ENCODE results near the gene FRMD8. TPM values are rescaled to one million over a fixed set of nuclear protein-coding genes. Genes with fewer than 3 reads are reported as not detected.

FRMD8 gene
- total RNA-seq, 4 donors from 2014 or later: 11.5 to 51.7 (median 20.1) TPM

DNA sequence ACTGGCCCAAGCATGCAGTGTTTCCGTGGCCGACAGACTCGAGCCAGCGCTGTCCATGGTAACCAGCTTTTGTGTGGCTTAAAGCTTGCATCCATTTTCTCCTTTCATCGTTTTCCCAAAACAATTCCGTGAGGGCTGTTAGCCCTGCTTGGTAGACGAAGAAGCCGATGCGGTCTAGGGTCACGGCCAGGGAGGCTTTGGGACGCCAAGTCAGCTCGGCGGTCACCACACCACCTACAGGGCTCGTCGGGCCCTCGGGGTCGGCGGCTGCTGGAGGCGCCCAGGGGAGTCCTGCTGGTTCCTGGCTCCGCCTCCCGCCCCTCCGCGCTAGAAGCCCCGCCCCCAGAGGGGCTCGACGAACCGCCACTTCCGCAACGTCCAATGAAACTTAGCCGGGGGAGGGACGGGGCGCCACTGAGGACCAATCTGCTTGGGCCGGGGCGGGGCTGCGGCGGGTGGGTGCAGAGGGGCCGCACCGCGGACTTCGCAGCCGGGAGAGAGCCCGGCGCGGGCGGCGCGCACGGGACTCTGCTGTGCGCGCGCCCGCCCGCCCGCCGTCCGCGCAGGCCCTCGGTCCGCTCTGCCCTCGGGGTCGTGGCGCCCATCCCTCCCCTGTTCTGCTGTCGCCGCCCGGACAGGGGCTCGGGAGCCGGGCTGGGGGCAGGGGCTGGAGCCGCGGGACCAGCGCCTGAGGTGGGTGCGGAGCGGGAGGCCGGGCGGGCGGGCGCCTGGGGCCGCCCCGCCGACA is 32.0 kb upstream of the FRMD8 start, which contains the start of gene TIGD3:
Gene TIGD3 (plus strand): TSS at position 487 of the 748 bp plus-strand sequence. CDS start 1,058 bp downstream, outside the sequence.
- TF ChIP-seq POLR2A (IDR thresholded peaks at IDR 0.05): peak; percentile 95 to 96
- TF ChIP-seq, protein P1, sequence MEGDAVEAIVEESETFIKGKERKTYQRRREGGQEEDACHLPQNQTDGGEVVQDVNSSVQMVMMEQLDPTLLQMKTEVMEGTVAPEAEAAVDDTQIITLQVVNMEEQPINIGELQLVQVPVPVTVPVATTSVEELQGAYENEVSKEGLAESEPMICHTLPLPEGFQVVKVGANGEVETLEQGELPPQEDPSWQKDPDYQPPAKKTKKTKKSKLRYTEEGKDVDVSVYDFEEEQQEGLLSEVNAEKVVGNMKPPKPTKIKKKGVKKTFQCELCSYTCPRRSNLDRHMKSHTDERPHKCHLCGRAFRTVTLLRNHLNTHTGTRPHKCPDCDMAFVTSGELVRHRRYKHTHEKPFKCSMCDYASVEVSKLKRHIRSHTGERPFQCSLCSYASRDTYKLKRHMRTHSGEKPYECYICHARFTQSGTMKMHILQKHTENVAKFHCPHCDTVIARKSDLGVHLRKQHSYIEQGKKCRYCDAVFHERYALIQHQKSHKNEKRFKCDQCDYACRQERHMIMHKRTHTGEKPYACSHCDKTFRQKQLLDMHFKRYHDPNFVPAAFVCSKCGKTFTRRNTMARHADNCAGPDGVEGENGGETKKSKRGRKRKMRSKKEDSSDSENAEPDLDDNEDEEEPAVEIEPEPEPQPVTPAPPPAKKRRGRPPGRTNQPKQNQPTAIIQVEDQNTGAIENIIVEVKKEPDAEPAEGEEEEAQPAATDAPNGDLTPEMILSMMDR (IDR thresholded peaks at IDR 0.05 in 4 of 5, conservative IDR thresholded peaks at IDR 0.05 in 1 of 5): no peak
- DNase-seq (peak; percentile 95), ATAC-seq (peak; percentile 73 to 79)
- intact Hi-C loops (cut with DNase I; ENCODE audit: low total_unique reads): no loop called here
- H3K36me3 ChIP-seq: peaks cover 0 to 29% of the 10 kb centered on the region in 2 donors
- H3K9me3 ChIP-seq: no peaks in the 10 kb centered on the region
- H3K4me3 ChIP-seq: peak within 1 kb of the TSS; percentile 57 to 68 (median 63)
- peaks cover 30 to 34% of the 10 kb centered on the region in 2 donors for H3K4me1 ChIP-seq
- H3K27ac ChIP-seq: peak within 1 kb of the TSS; percentile 52 to 75 (median 64)
- H3K27me3 ChIP-seq: no peaks in the 10 kb centered on the region
- in situ Hi-C loops (cut with MboI; ENCODE audit: low sequenced_read_pairs in 4 of 4): no loop called here

DNA sequence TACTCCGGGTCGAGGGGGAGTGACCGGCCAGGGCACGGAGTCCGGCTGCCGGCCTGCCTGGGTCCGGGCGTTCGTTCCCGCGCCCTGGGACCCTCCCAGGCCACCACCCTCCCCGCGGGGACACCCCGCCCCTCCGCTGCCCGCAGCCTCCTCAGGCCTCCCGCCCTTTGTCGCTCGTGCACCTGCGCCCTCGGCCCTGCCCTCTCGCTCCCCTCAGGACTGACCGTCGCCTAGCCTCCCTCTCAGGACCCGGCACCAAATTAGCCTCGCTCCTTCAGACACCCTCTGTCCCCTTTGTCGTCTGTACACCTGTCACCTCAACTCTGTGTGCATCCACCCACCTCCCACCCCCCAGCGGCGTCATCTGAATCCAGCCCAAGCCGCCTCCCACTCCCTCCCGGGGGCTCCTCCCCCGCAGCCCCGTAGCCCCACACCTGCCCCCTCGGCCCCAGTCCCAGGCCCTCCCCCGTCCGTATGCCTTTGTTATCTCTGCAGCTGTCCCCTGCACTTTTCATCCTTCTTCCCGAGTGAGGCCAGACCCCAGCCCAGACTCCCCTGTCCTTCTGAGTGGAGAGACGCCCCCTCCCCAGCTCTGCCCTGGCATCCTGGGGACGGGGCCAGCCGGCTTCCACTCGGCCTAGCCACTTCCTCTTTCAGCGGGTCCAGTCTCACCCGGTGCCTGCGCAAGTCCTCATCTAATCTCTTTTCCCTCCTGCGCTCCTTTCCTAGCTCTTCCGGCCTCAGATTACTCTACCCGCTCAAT is 31.2 kb upstream of the FRMD8 start:
- ATAC-seq: peak in 1 of 2 donors; percentile 13
- peaks cover 0 to 22% of the 10 kb centered on the region in 2 donors for H3K36me3 ChIP-seq
- no peaks in the 10 kb centered on the region for H3K27me3 ChIP-seq
- no peaks in the 10 kb centered on the region for H3K9me3 ChIP-seq
- no peak for DNase-seq
- intact Hi-C loops (cut with DNase I; ENCODE audit: low total_unique reads): no loop called here
- H3K4me3 ChIP-seq: peak overlapping the region; percentile 50 to 68 (median 62)
- H3K27ac ChIP-seq: peak overlapping the region in 3 of 4 donors; percentile 27 to 64 (median 60)
- H3K4me1 ChIP-seq: peaks cover 30 to 34% of the 10 kb centered on the region in 2 donors
- TF ChIP-seq POLR2A (IDR thresholded peaks at IDR 0.05): no peak
- TF ChIP-seq, protein P1 (IDR thresholded peaks at IDR 0.05 in 4 of 5, conservative IDR thresholded peaks at IDR 0.05 in 1 of 5): no peak
- in situ Hi-C loops (cut with MboI; ENCODE audit: low sequenced_read_pairs in 4 of 4): no loop called here

DNA sequence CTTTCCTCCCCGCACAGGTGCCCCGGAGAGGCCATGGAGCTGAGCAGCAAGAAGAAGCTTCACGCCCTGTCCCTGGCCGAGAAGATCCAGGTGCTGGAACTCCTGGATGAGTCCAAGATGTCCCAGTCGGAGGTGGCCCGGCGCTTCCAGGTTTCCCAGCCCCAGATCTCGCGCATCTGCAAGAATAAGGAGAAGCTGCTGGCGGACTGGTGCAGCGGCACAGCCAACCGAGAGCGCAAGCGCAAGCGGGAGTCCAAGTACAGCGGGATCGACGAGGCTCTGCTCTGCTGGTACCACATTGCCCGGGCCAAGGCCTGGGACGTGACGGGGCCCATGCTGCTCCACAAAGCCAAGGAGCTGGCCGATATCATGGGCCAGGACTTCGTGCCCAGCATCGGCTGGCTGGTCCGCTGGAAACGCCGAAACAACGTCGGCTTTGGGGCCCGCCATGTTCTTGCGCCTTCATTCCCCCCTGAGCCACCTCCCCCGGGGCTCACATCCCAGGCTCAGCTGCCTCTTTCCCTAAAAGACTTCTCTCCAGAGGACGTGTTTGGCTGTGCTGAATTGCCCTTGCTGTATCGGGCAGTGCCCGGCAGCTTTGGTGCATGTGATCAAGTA is 30.6 kb upstream of the FRMD8 start:
- Histone ChIP-seq H3K4me3 (peak overlapping the region; percentile 50 to 68 (median 62)), H3K9me3 (no peaks in the 10 kb centered on the region), H3K27ac (peak overlapping the region in 3 of 4 donors; percentile 32 to 64 (median 58)), H3K4me1 (peaks cover 30 to 34% of the 10 kb centered on the region in 2 donors), H3K27me3 (no peaks in the 10 kb centered on the region), H3K36me3 (peaks cover 0 to 15% of the 10 kb centered on the region in 2 donors)
- DNase-seq (peak in 1 of 2 donors; percentile 43), ATAC-seq (peak in 1 of 2 donors; percentile 18)
- in situ Hi-C loops (cut with MboI; ENCODE audit: low sequenced_read_pairs in 4 of 4): no loop called here
- intact Hi-C loops (cut with DNase I; ENCODE audit: low total_unique reads): no loop called here
- TF ChIP-seq, protein P1 (IDR thresholded peaks at IDR 0.05 in 4 of 5, conservative IDR thresholded peaks at IDR 0.05 in 1 of 5): no peak
- TF ChIP-seq POLR2A (IDR thresholded peaks at IDR 0.05): no peak

DNA sequence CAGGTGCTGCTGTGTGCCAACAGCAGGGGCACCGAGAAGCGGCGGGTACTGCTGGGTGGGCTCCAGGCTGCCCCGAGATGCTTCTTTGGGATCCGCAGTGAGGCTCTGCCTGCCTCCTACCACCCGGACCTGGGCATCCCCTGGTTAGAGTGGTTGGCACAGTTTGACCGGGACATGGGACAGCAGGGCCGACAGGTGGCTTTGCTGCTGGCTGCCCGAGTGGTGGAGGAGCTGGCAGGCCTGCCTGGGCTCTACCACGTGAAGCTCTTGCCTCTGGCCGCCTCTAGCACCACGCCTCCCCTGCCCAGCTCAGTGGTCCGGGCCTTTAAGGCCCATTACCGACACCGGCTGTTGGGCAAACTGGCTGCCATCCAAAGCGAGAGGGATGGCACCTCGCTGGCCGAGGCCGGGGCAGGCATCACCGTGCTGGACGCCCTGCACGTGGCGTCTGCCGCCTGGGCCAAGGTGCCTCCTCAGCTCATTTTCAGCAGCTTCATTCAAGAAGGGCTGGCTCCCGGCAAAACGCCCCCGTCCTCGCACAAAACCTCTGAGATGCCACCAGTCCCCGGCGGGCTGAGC is 30.0 kb upstream of the FRMD8 start:
- peaks cover 0 to 9% of the 10 kb centered on the region in 2 donors for H3K36me3 ChIP-seq
- H3K4me1 ChIP-seq: peaks cover 30 to 34% of the 10 kb centered on the region in 2 donors
- intact Hi-C loops (cut with DNase I; ENCODE audit: low total_unique reads) (no loop called here), in situ Hi-C loops (cut with MboI; ENCODE audit: low sequenced_read_pairs in 4 of 4) (no loop called here)
- TF ChIP-seq, protein P1 (IDR thresholded peaks at IDR 0.05 in 4 of 5, conservative IDR thresholded peaks at IDR 0.05 in 1 of 5): no peak
- no peak for TF ChIP-seq POLR2A (IDR thresholded peaks at IDR 0.05)
- DNase-seq (peak; percentile 85 to 93), ATAC-seq (peak; percentile 57 to 72)
- H3K27ac ChIP-seq: peak overlapping the region; percentile 32 to 64 (median 57)
- no peaks in the 10 kb centered on the region for H3K27me3 ChIP-seq
- peak overlapping the region in 3 of 4 donors; percentile 57 to 68 (median 67) for H3K4me3 ChIP-seq
- no peaks in the 10 kb centered on the region for H3K9me3 ChIP-seq

Measured in gastrocnemius medialis (tissue), 4 donors.